NK-92 (cell line): ENCODE data around the gene FRZB.
"Not testable (repeated sequence)": the region's sequence is repeated elsewhere in the genome, so short reads cannot be mapped to it uniquely, and the experiment has no call there.

ENCODE experiments used
- DNase-seq: peaks from one replicate; lab custom pipeline; 2025; ENCODE audit not compliant: unreplicated experiment; lab: John Stamatoyannopoulos, UW

The FRZB gene

DNA sequence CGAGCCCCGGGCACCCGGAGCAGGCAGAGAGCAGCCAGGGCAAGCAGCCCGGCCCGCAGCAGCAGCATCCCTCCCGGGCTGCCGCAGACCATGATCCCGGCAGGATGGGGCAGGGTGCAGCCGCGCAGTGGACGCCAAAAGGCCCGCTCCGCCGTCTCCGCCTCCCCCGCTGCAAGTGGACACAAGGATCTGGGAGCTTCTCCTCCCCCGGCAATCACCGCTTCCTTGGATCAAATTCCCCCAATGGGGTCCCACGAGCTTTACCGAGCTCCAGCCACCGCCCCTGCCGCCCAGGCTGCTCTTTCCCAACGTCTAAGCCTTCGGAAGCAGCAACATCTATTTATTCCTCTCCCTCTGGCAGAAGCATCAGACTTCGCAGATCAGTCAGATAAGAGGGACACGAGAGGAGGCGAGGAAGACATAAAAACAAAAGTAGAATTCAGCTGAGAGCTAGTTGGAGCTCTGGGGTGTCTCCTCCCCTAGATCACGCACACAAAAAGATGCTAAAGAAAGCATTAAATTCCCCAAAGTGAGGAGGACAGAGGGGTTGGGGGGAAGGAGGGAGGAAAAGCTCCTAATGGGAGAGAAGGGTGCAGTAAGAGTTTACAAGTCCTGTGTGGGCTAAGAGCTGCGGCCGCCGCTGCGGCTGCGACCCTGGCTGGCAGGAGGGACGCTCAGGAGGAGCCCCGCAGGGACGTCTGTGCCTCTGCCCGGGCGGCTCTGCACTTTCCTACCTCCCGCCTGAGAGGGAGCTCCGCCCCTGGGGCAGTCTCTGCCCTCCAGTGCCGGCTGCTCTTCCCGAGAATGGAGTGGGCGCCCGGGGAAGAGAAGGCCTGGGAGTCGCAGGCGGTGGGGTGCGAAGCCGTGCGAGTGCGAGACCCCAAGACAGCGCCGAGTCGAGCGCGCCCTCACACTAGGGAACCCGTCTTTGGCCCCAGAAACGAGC, at the start of gene FRZB:
Gene FRZB, minus strand, starts transcription at position 177 of the 946 bp plus-strand sequence. Its CDS starts 85 bp downstream, at position 92.
- no peak for DNase-seq

- no peak for DNase-seq
Observed at GRCh38 chr2:182915369-182916326, 49.2 kb upstream of the FRZB start.

GRCh38 chr2:182914852-182915251, 48.4 kb upstream of the FRZB start:
- no peak for DNase-seq

- no peak for DNase-seq
Observed at GRCh38 chr2:182913064-182913463, 46.6 kb upstream of the FRZB start.

- DNase-seq: no peak
Observed at GRCh38 chr2:182912518-182912915, 46.1 kb upstream of the FRZB start.

DNA sequence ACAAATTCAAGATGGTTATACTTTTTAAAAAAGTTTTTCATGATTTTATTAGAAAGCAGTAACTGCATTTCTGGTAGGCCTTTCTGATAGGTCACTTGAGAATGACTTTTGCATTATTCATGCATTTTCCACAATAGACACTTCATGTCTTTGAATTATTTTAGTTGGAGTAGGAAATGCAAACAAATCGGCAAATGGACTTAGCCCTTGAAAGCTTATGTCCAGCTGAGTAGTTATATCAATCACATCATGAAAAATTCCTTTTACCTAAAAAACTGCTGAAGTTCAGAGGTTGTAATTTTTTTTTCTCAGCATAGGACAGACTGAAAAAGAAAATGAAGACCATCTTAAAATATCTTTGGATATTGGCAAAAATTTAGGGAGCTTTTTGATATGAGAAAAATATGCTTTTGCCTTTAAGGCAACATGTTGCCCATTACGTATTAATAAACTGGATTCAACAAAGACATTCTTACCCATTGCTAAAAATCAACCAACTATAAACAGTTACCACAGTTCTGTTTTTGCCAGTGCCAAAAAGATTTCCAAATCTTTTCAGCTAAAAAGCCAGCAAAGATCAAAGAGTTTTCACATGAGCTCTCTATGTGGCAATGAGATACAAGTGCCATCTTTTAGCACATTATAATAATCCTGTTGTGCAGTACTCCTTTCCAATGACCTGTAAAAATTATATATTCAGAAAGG, 45.5 kb upstream of the FRZB start:
- no peak for DNase-seq

- no peak for DNase-seq
Observed at GRCh38 chr2:182910965-182911364, 44.5 kb upstream of the FRZB start.

GRCh38 chr2:182907081-182907830, 40.8 kb upstream of the FRZB start:
- DNase-seq: no peak

- no peak for DNase-seq
Observed at GRCh38 chr2:182906454-182906853, 40.0 kb upstream of the FRZB start.

DNA sequence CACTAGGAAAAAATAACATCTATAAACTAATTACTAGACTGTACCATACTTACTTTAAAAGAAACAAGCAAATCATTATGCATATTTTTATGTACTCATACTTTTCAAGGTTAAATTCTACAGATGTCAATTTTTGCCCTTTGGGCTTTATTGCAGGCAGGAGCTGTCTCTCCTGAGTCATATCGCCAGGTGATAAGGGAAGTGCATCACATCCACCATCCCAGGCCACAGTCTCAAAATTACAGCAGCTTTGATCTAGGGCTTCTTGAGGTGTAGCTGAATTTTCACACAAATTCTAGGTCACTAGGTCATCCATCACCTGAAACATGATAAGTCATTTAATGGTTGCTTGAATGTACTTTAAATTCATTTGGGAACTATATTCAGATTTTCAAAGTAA, 38.4 kb upstream of the FRZB start:
- no peak for DNase-seq

DNA sequence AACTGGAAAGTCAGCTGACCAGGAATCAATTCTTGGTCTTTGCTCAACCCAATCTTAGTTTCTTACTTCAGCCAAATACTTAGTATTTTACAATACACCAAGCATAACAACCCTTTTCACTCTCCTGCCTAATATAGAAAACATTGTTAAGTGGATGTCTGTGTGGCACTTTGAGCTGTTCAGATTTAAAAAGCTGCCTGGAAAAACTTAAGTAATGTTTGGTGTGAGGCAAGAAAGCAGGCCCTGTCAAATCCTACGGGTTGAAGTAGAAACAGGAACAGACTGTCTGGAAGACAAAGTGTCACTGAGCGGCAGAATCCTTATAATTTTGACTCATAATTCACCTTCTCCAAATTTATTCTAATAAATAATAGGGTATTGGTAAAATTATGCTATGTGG, 37.1 kb upstream of the FRZB start:
- DNase-seq: no peak

- no peak for DNase-seq
Observed at GRCh38 chr2:182901748-182902147, 35.3 kb upstream of the FRZB start.

GRCh38 chr2:182898718-182899117, 32.3 kb upstream of the FRZB start:
- DNase-seq: no peak

- DNase-seq: no peak
Observed at GRCh38 chr2:182897137-182897536, 30.7 kb upstream of the FRZB start.

GRCh38 chr2:182895798-182896197, 29.4 kb upstream of the FRZB start:
- no peak for DNase-seq

DNA sequence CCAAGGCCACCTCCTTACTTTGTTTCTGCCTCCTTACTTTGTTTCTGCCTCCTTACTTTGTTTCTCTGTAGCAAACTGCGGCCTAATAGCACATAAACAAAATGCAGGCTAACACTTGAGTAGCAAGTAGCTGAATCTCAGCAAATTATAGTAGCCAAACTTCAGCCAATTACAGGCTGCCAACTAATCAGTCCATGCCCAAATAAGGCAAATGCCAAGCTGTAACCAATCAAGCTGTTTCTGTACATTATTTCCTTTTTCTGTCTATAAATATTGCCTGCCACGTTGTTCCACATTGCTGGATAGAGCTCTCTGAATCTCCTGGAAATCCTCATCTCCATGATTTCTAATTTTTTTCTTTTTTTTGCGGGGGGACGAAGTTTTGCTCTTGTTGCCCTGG, 28.7 kb upstream of the FRZB start:
- no peak for DNase-seq

- DNase-seq: no peak
Observed at GRCh38 chr2:182894174-182894573, 27.7 kb upstream of the FRZB start.

DNA sequence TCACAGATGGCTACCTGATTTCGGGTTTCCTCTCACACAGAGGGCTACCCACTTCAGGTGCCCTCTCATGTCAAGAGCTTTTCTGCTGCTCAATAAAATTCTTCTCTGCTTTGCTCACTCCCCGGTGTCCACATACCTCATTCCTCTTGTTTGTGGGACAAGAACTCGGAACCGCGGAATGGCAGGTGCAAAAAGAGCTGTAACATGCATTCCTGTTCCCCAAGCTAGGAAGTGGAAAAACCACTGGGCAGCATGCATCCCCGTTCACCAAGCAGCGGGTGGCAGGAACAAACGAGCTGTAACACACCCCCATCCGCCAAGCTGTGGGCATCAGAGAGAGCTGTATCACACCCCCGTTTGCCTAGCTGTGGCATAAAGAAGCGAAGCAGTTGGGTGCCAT, 27.2 kb upstream of the FRZB start:
- DNase-seq: no peak

GRCh38 chr2:182893035-182893434, 26.6 kb upstream of the FRZB start:
- not testable (repeated sequence) for DNase-seq

DNA sequence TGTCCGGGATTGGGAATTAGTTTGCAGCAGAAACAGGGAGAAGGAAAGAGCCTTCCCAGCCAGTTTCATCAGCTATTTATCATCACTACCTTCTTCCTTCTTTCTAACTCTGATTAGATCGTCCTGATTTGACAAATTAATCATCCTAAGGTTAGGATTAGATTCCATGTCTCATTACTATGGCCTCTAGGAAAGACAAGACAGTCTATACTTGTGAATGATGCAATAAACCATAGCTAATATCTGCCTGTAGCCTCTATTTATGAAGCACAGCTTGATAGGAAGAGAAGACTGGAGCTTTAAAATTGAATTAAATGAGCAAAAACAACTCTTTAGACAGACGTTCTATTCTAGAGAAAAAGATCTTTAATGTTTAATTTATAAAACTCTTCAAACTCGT, 25.2 kb upstream of the FRZB start:
- DNase-seq: no peak
